ENCODE measurements around the gene RCAN2.

The RCAN2 gene
- long read RNA-seq = 0 reads

DNA sequence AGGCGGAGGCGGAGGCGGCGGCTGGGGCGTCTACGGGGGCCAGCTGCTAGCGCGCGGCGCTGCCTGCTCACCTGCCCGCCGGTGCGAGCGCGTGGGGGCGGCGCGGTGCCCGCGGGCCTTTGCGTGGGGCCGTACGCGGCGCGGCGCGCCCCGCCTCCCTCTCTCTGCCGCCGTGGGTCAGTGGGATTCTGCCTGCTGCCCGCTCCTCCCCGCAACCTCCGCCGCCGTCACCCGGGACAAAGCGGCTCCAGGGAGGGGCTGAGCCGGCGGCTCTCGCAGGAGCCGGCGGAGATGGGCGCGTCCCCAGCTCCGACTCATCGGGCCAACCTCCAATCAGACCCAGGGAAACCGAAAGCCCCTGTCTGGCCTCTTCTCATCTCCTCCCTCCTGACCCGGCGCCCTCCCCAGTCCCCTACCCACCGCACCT lies at the start of gene RCAN2:
TSS of gene RCAN2 (minus strand) at position 249 of the 427 bp plus-strand sequence.
- no peak for TF ChIP-seq POLR2AphosphoS5 (IDR thresholded peaks at IDR 0.05; ENCODE audit: low read depth)
- TF ChIP-seq SPI1 (IDR thresholded peaks at IDR 0.05; ENCODE audit: borderline replicate concordance, low read depth) = no peak
- no peak for TF ChIP-seq GABPA (IDR thresholded peaks at IDR 0.05; ENCODE audit: low read depth)
- DNase-seq (ENCODE audit: low read depth in 1 of 2, low spot score in 1 of 2) = no peak
- no peak within 1 kb of the TSS for H3K27ac ChIP-seq (replicated peaks)
- peaks cover 39% of the 10 kb centered on the region for H3K27me3 ChIP-seq (ENCODE audit: insufficient read depth, poor library complexity, severe bottlenecking)
- peak within 1 kb of the TSS; percentile 33 for H3K4me3 ChIP-seq (replicated peaks; ENCODE audit: insufficient read depth, low read length)

DNA sequence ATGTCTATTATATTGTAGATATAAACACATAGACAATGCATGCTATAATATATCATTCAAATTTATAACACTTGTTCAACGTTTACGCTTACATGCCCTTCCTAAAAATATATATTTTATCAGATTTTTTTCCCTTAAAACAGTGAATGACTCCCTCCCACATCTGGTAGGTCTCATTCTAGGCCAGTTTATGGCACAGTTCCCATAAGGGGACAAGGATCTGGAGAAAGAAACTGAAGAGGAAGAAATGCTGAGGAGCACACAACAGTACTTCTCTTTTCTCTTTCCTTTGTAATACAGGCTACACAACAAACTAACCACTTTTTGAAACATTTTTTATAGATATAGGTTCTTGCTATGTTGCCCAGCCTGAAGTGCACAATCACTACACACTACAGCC lies 48.6 kb upstream of the RCAN2 start:
- TF ChIP-seq GABPA (IDR thresholded peaks at IDR 0.05; ENCODE audit: low read depth) (no peak), CTCF (IDR thresholded peaks at IDR 0.05; ENCODE audit: insufficient read depth, low read length) (no peak)
- TF ChIP-seq, protein P1, sequence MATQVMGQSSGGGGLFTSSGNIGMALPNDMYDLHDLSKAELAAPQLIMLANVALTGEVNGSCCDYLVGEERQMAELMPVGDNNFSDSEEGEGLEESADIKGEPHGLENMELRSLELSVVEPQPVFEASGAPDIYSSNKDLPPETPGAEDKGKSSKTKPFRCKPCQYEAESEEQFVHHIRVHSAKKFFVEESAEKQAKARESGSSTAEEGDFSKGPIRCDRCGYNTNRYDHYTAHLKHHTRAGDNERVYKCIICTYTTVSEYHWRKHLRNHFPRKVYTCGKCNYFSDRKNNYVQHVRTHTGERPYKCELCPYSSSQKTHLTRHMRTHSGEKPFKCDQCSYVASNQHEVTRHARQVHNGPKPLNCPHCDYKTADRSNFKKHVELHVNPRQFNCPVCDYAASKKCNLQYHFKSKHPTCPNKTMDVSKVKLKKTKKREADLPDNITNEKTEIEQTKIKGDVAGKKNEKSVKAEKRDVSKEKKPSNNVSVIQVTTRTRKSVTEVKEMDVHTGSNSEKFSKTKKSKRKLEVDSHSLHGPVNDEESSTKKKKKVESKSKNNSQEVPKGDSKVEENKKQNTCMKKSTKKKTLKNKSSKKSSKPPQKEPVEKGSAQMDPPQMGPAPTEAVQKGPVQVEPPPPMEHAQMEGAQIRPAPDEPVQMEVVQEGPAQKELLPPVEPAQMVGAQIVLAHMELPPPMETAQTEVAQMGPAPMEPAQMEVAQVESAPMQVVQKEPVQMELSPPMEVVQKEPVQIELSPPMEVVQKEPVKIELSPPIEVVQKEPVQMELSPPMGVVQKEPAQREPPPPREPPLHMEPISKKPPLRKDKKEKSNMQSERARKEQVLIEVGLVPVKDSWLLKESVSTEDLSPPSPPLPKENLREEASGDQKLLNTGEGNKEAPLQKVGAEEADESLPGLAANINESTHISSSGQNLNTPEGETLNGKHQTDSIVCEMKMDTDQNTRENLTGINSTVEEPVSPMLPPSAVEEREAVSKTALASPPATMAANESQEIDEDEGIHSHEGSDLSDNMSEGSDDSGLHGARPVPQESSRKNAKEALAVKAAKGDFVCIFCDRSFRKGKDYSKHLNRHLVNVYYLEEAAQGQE (IDR thresholded peaks at IDR 0.05; ENCODE audit: insufficient replicate concordance, low read depth) = no peak
- DNase-seq (ENCODE audit: low read depth in 1 of 2, low spot score in 1 of 2) = no peak
- no peak overlapping the region for H3K4me3 ChIP-seq (replicated peaks; ENCODE audit: insufficient read depth, low read length)
- H3K27ac ChIP-seq (replicated peaks) = no peak overlapping the region
- no peaks in the 10 kb centered on the region for H3K27me3 ChIP-seq (ENCODE audit: insufficient read depth, poor library complexity, severe bottlenecking)

DNA sequence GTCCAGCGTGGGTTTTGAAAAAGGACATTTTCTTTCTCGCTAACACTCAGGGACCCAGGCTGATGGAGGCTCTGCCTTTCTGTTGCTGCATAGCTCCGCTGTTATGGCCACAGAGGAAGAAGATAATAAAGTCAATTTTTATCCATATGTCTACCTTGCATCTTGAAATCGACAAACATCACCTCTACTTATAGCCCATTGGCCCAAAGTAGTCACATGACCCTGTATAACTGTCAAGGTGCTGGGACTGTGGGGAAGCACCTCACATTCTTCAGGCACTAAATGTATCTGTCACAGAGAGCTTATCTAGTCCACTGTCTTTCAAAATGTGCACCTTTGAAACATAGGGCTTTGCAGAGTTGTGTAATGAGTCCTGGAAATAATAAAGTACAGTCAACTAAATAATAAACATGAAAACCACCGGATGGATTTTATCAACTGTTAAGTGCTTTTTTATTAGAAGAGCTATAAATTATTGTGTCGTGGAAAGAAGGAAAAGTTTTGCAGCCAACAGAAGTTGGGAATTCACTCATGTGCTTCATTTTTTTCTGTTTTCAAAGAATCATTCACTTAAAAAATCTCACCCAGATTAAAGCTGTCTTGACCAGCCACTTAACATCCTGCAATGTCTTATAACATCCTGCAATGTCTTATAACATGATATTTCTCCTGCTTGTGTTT lies 47.7 kb upstream of the RCAN2 start:
- H3K27ac ChIP-seq (replicated peaks) = no peak overlapping the region
- DNase-seq (ENCODE audit: low read depth in 1 of 2, low spot score in 1 of 2) = no peak
- no peak overlapping the region for H3K4me3 ChIP-seq (replicated peaks; ENCODE audit: insufficient read depth, low read length)
- no peaks in the 10 kb centered on the region for H3K27me3 ChIP-seq (ENCODE audit: insufficient read depth, poor library complexity, severe bottlenecking)
- TF ChIP-seq, protein P1 (IDR thresholded peaks at IDR 0.05; ENCODE audit: insufficient replicate concordance, low read depth) = no peak
- TF ChIP-seq CTCF (IDR thresholded peaks at IDR 0.05; ENCODE audit: insufficient read depth, low read length) (no peak), SPI1 (IDR thresholded peaks at IDR 0.05; ENCODE audit: borderline replicate concordance, low read depth) (no peak), GABPA (IDR thresholded peaks at IDR 0.05; ENCODE audit: low read depth) (no peak), POLR2AphosphoS5 (IDR thresholded peaks at IDR 0.05; ENCODE audit: low read depth) (no peak)

- Histone ChIP-seq H3K27me3 (ENCODE audit: insufficient read depth, poor library complexity, severe bottlenecking) (no peaks in the 10 kb centered on the region), H3K4me3 (replicated peaks; ENCODE audit: insufficient read depth, low read length) (no peak overlapping the region), H3K27ac (replicated peaks) (no peak overlapping the region)
- DNase-seq (ENCODE audit: low read depth in 1 of 2, low spot score in 1 of 2) = no peak
- TF ChIP-seq GABPA (IDR thresholded peaks at IDR 0.05; ENCODE audit: low read depth) = no peak
- TF ChIP-seq POLR2AphosphoS5 (IDR thresholded peaks at IDR 0.05; ENCODE audit: low read depth) = no peak
- TF ChIP-seq, protein P1 (IDR thresholded peaks at IDR 0.05; ENCODE audit: insufficient replicate concordance, low read depth) = no peak
- TF ChIP-seq SPI1 (IDR thresholded peaks at IDR 0.05; ENCODE audit: borderline replicate concordance, low read depth) = no peak
- TF ChIP-seq CTCF (IDR thresholded peaks at IDR 0.05; ENCODE audit: insufficient read depth, low read length) = no peak
These were observed 39.6 kb upstream of the RCAN2 start for GRCh38 chr6:46530896-46531295.

Data from HL-60 (cell line).